ENCODE results near the gene KANSL3.
"Not testable (repeated sequence)": the region's sequence is repeated elsewhere in the genome, so short reads cannot be mapped to it uniquely, and the experiment has no call there.

KANSL3 gene

GRCh38 chr2:96681540-96681939, 43.4 kb upstream of the KANSL3 start:
- DNase-seq (ENCODE audit: low read depth), result no peak
- no peak for TF ChIP-seq CTCF (conservative IDR thresholded peaks at IDR 0.05; ENCODE audit: low read length)
- no peak overlapping the region for H3K4me3 ChIP-seq (ENCODE audit: low read length)

GRCh38 chr2:96680561-96681141, 42.5 kb upstream of the KANSL3 start:
- DNase-seq (ENCODE audit: low read depth), result no peak
- TF ChIP-seq CTCF (conservative IDR thresholded peaks at IDR 0.05; ENCODE audit: low read length), result no peak
- no peak overlapping the region for H3K4me3 ChIP-seq (ENCODE audit: low read length)

- H3K4me3 ChIP-seq (ENCODE audit: low read length), result no peak overlapping the region
- no peak for TF ChIP-seq CTCF (conservative IDR thresholded peaks at IDR 0.05; ENCODE audit: low read length)
- DNase-seq (ENCODE audit: low read depth), result no peak
These were observed 41.7 kb upstream of the KANSL3 start for GRCh38 chr2:96679848-96680247.

- H3K4me3 ChIP-seq (ENCODE audit: low read length), result no peak overlapping the region
- no peak for DNase-seq (ENCODE audit: low read depth)
- TF ChIP-seq CTCF (conservative IDR thresholded peaks at IDR 0.05; ENCODE audit: low read length), result no peak
These were observed 31.6 kb upstream of the KANSL3 start for GRCh38 chr2:96669539-96670215.

GRCh38 chr2:96668771-96669170, 30.7 kb upstream of the KANSL3 start:
- DNase-seq (ENCODE audit: low read depth), result no peak

GRCh38 chr2:96665717-96666116, 27.6 kb upstream of the KANSL3 start:
- H3K4me3 ChIP-seq (ENCODE audit: low read length); DNase-seq (ENCODE audit: low read depth): not testable (repeated sequence)

More at GRCh38 chr2:96668771-96669170, 30.7 kb upstream of the KANSL3 start:
- no peak overlapping the region for H3K4me3 ChIP-seq (ENCODE audit: low read length)
- TF ChIP-seq CTCF (conservative IDR thresholded peaks at IDR 0.05; ENCODE audit: low read length), result no peak

- TF ChIP-seq CTCF (conservative IDR thresholded peaks at IDR 0.05; ENCODE audit: low read length), result no peak
- peak; percentile 99 for DNase-seq (ENCODE audit: low read depth)
These were observed 27.0 kb upstream of the KANSL3 start for GRCh38 chr2:96665083-96665569.

More at GRCh38 chr2:96665083-96665569, 27.0 kb upstream of the KANSL3 start:
- no peak overlapping the region for H3K4me3 ChIP-seq (ENCODE audit: low read length)

Data from AG10803 (cell line).